Uterus (tissue), 2 donors: ENCODE measurements around the gene ASTN1.

Experiments used
- CTCF ChIP-seq, 4 experiments: fragments of 200-600 bp in 2 of 4; fragments of 450-650 bp in 2 of 4; sonication (generic) in 2 of 4; IDR thresholded peaks; one replicate each; pipeline ENCODE4 v1.5.1; 2016 to 2019; ENCODE audit warnings: antibody characterized with exemption in 4 of 4, mild to moderate bottlenecking in 2 of 4, moderate library complexity in 1 of 4
- POLR2A ChIP-seq, 2 donors: fragments of 450-650 bp; IDR thresholded peaks; one replicate each; pipeline ENCODE4 v1.6.1; 2016; ENCODE audit warnings: antibody characterized with exemption in 2 of 2, mild to moderate bottlenecking in 1 of 2, moderate library complexity in 1 of 2

DNA sequence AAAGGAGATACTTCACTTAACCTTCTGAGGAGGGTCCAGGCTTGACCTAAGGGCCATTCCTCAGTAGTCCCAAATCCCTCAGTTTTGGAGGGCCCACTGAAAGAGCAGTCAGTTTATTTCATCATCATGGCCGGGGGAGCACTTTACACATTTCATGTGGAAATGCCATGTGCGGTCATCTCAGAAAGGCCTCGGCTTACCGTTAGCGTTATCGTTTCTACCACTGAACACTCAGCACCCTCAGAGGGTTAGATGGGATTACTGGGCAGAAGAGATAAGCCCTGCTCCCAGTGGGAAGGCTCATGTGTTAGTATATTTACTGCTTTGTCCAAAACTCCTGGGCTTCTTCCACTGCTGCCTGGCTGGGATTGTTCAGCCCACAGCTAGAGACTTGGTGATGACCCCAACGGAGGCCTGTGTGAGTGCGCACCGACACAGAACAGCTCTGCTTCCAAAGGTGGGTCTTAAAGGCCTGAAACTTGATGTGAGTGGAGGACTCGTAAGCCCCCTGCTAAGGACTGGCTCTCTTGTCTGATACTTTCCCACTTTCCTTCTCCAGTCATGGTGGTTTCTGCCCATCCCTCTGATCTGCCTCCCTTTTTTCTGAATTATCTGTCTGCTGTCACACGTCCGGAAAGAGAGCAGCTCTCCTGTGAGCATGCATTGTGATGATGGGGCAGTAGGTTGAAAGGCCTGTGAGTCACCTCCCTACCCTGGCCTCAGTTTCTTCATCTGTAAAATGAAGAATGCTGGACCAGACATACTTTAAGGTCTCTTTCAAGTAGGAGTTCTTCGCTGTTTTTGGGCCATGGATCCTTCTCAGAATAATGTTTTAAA, 284.5 kb downstream of the ASTN1 start:
- TF ChIP-seq CTCF (IDR thresholded peaks at IDR 0.05) = no peak
- TF ChIP-seq POLR2A (IDR thresholded peaks at IDR 0.05) = no peak
